Common myeloid progenitor, CD34-positive (primary cell): ENCODE data around the gene GAS6. TPM values are rescaled to one million over a fixed set of nuclear protein-coding genes. Genes with fewer than 3 reads are reported as not detected.
"Not testable (repeated sequence)": the region's sequence is repeated elsewhere in the genome, so short reads cannot be mapped to it uniquely, and the experiment has no call there.

Experiments
- CTCF ChIA-PET: fragments of 350-600 bp; sonication (Branson Sonifier 250); formaldehyde crosslinking; loops from one replicate; lab custom pipeline; 2021; ENCODE audit warnings: antibody characterized with exemption; lab: Charles Lee
- POLR2A ChIA-PET: fragments of 350-600 bp; sonication (Branson Sonifier 250); formaldehyde crosslinking; loops from one replicate; lab custom pipeline; 2021; ENCODE audit warnings: antibody characterized with exemption; lab: Charles Lee
- DNase-seq, 3 donors: peaks; one replicate each; pipeline versions ENCODE4 v3.0.0 to v3.0.0-alpha.2; 2013
- H3K27ac ChIP-seq, 2 experiments: 1 replicate in 1 of 2; 2 replicates in 1 of 2; pipeline ENCODE4 v1.7.0; 2013; ENCODE audit warnings: inconsistent platforms in 2 of 2, low read length in 2 of 2, mild to moderate bottlenecking in 2 of 2, low read depth in 1 of 2, moderate library complexity in 1 of 2; ENCODE audit not compliant: severe bottlenecking in 2 of 2, insufficient read depth in 1 of 2, poor library complexity in 1 of 2
- H3K27me3 ChIP-seq, 5 experiments: replicated peaks in 2 of 5; 1 replicate in 3 of 5; 2 replicates in 2 of 5; pipeline versions ENCODE4 v1.6.1 to v1.7.0; 2013; ENCODE audit warnings: low read length in 4 of 5, mild to moderate bottlenecking in 2 of 5, moderate library complexity in 2 of 5, inconsistent platforms in 1 of 5; ENCODE audit not compliant: insufficient read depth in 5 of 5, control insufficient read depth in 4 of 5
- H3K36me3 ChIP-seq, 4 experiments: 1 replicate in 2 of 4; 2 replicates in 2 of 4; pipeline versions ENCODE4 v1.6.1 to v1.7.0; 2013; ENCODE audit warnings: low read length in 3 of 4, control low read depth in 1 of 4, mild to moderate bottlenecking in 1 of 4; ENCODE audit not compliant: control insufficient read depth in 4 of 4, insufficient read depth in 4 of 4
- H3K4me1 ChIP-seq, 4 experiments: 1 replicate in 3 of 4; 2 replicates in 1 of 4; pipeline versions ENCODE4 v1.6.1 to v1.7.1; 2013; ENCODE audit warnings: low read length in 3 of 4, mild to moderate bottlenecking in 3 of 4, control low read depth in 1 of 4, inconsistent platforms in 1 of 4, moderate library complexity in 1 of 4; ENCODE audit not compliant: control insufficient read depth in 4 of 4, insufficient read depth in 4 of 4; ENCODE audit errors: control extremely low read depth in 1 of 4
- H3K4me3 ChIP-seq, 7 experiments: 1 replicate in 4 of 7; 2 replicates in 3 of 7; pipeline versions ENCODE4 v1.5.1 to v1.7.0; 2013; ENCODE audit warnings: mild to moderate bottlenecking in 7 of 7, low read length in 6 of 7, moderate library complexity in 6 of 7, inconsistent platforms in 2 of 7, low read depth in 2 of 7, control low read depth in 1 of 7; ENCODE audit not compliant: insufficient read depth in 4 of 7, control insufficient read depth in 1 of 7; ENCODE audit errors: extremely low read depth in 1 of 7
- H3K9me3 ChIP-seq, 5 experiments: 1 replicate in 4 of 5; 2 replicates in 1 of 5; pipeline versions ENCODE4 v1.6.1 to v1.7.1; 2013; ENCODE audit warnings: low read length in 4 of 5, mild to moderate bottlenecking in 2 of 5, inconsistent platforms in 1 of 5, low read depth in 1 of 5, moderate library complexity in 1 of 5; ENCODE audit not compliant: control insufficient read depth in 4 of 5, insufficient read depth in 2 of 5; ENCODE audit errors: control extremely low read depth in 1 of 5
- WGBS: methylation state at CpG from one replicate; pipeline ENCODE4 v1.1.5; 2013; ENCODE audit not compliant: insufficient coverage; 5-methylcytosine and 5-hydroxymethylcytosine counted together
- polyA plus RNA-seq: library from polyadenylated mRNA; unstranded; fragments of 120-200 nt; gene quantifications from one replicate; pipeline ENCODE4 v1.2.1, GENCODE V29; 2013

Gene GAS6
- polyA plus RNA-seq: 1.4 TPM

GRCh38 chr13:113863524-113864272, at the start of gene GAS6:
GAS6 (minus strand) TSS chr13:113864076; CDS start chr13:113863920, 156 bp downstream.
- Histone ChIP-seq H3K27ac (no peak within 1 kb of the TSS), H3K36me3 (no peaks in the 10 kb centered on the region), H3K4me1 (peaks cover 0 to 22% (median 18%) of the 10 kb centered on the region in 4 experiments), H3K27me3 (peaks cover 15 to 54% (median 22%) of the 10 kb centered on the region in 5 experiments), H3K4me3 (peak within 1 kb of the TSS; percentile 5 to 73 (median 58)), H3K9me3 (peaks cover 0 to 3% (median 0%) of the 10 kb centered on the region in 5 experiments)
- ChIA-PET POLR2A (no interaction called here), CTCF (no interaction called here)
- WGBS: under 1% methylated on average over 98 of the region's 116 CpGs
- peak in 1 of 3 donors; percentile 48 for DNase-seq

GRCh38 chr13:113913408-113913807, 49.5 kb upstream of the GAS6 start:
- H3K9me3 ChIP-seq, H3K4me1 ChIP-seq, H3K27ac ChIP-seq, DNase-seq, H3K36me3 ChIP-seq, H3K4me3 ChIP-seq, CTCF ChIA-PET, POLR2A ChIA-PET: not testable (repeated sequence)
- peaks cover 0 to 20% (median 5%) of the 10 kb centered on the region in 5 experiments for H3K27me3 ChIP-seq
- WGBS: 93% methylated on average over 2 of the region's 8 CpGs

DNA sequence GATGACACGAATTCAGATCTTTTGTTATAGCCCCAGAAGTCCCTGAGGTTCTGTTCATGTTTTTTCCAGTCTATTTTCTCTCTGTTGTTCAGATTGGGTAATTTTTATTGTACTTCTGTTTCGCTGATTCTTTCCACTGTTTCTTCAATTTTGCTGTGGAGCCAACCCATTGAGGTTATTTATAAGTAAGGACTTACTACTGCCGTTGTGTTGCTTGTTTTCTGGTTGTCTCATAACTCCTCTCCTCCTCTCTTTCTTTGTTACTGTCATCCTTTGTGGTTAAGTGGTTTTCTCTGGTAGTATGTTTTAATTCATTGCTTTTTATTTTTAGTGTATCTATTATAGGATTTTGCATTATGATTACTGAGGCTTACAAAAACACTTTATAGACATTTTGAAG, 48.7 kb upstream of the GAS6 start:
- no peak for DNase-seq
- H3K36me3 ChIP-seq: no peaks in the 10 kb centered on the region
- peaks cover 3 to 16% (median 13%) of the 10 kb centered on the region in 4 experiments for H3K4me1 ChIP-seq
- WGBS: no CpG with 5 or more reads among the region's 3 CpGs
- POLR2A ChIA-PET: no interaction called here
- H3K27me3 ChIP-seq: peaks cover 0 to 20% (median 5%) of the 10 kb centered on the region in 5 experiments
- H3K27ac ChIP-seq: no peak overlapping the region
- CTCF ChIA-PET: no interaction called here
- H3K4me3 ChIP-seq: no peak overlapping the region
- peaks cover 0 to 9% (median 5%) of the 10 kb centered on the region in 5 experiments for H3K9me3 ChIP-seq

GRCh38 chr13:113907635-113908617, 44.0 kb upstream of the GAS6 start:
- CTCF ChIA-PET: no interaction called here
- no peak overlapping the region for H3K27ac ChIP-seq
- peaks cover 3 to 20% (median 14%) of the 10 kb centered on the region in 4 experiments for H3K4me1 ChIP-seq
- no peaks in the 10 kb centered on the region for H3K36me3 ChIP-seq
- peak in 1 of 3 donors; percentile 36 for DNase-seq
- POLR2A ChIA-PET: no interaction called here
- WGBS: 42% methylated on average over 12 of the region's 17 CpGs
- H3K4me3 ChIP-seq: peak overlapping the region in 1 of 7 experiments; percentile 33
- H3K27me3 ChIP-seq: peaks cover 0 to 3% (median 1%) of the 10 kb centered on the region in 5 experiments
- H3K9me3 ChIP-seq: peaks cover 0 to 7% (median 2%) of the 10 kb centered on the region in 5 experiments

- no peak for DNase-seq
- peaks cover 0 to 3% (median 1%) of the 10 kb centered on the region in 5 experiments for H3K27me3 ChIP-seq
- 100% methylated on average over 2 of the region's 4 CpGs for WGBS
- peaks cover 0 to 4% (median 0%) of the 10 kb centered on the region in 5 experiments for H3K9me3 ChIP-seq
- POLR2A ChIA-PET: no interaction called here
- CTCF ChIA-PET: no interaction called here
- no peak overlapping the region for H3K4me3 ChIP-seq
- peaks cover 3 to 20% (median 14%) of the 10 kb centered on the region in 4 experiments for H3K4me1 ChIP-seq
- no peaks in the 10 kb centered on the region for H3K36me3 ChIP-seq
- no peak overlapping the region for H3K27ac ChIP-seq
These were observed 42.7 kb upstream of the GAS6 start for GRCh38 chr13:113906571-113906970.

GRCh38 chr13:113905942-113906341, 42.1 kb upstream of the GAS6 start:
- H3K9me3 ChIP-seq: peaks cover 0 to 1% (median 0%) of the 10 kb centered on the region in 5 experiments
- H3K4me1 ChIP-seq: peaks cover 3 to 20% (median 14%) of the 10 kb centered on the region in 4 experiments
- DNase-seq: no peak
- H3K4me3 ChIP-seq: no peak overlapping the region
- ChIA-PET CTCF (no interaction called here), POLR2A (no interaction called here)
- WGBS: 97% methylated on average over 6 of the region's 8 CpGs
- no peaks in the 10 kb centered on the region for H3K36me3 ChIP-seq
- peaks cover 0 to 3% (median 0%) of the 10 kb centered on the region in 5 experiments for H3K27me3 ChIP-seq
- H3K27ac ChIP-seq: no peak overlapping the region
